Ascending aorta (tissue), 2 donors: Measurements from ENCODE around the gene NF1. TPM values are rescaled to one million over a fixed set of nuclear protein-coding genes. Genes with fewer than 3 reads are reported as not detected.

Experiments
- DNase-seq, 2 donors: peaks; one replicate each; pipeline ENCODE4 v3.0.0-alpha.2; 2019; ENCODE audit warnings: low spot score in 2 of 2
- H3K27ac ChIP-seq, 2 donors: fragments of 200-600 bp; sonication (generic); one replicate each; pipeline ENCODE4 v1.5.1; 2016 to 2017; ENCODE audit warnings: mild to moderate bottlenecking in 1 of 2
- H3K27me3 ChIP-seq: fragments of 200-600 bp; sonication (generic); one replicate; pipeline ENCODE4 v1.5.1; 2017
- H3K36me3 ChIP-seq, 2 donors: fragments of 200-600 bp; sonication (generic); one replicate each; pipeline ENCODE4 v1.5.1; 2016
- H3K4me1 ChIP-seq, 2 donors: fragments of 200-600 bp; sonication (generic); one replicate each; pipeline ENCODE4 v1.5.1; 2016 to 2017; ENCODE audit warnings: mild to moderate bottlenecking in 1 of 2
- H3K4me3 ChIP-seq, 2 donors: fragments of 200-600 bp; sonication (generic); one replicate each; pipeline ENCODE4 v1.5.1; 2016 to 2017; ENCODE audit warnings: mild to moderate bottlenecking in 1 of 2
- H3K9me3 ChIP-seq, 2 donors: fragments of 200-600 bp; sonication (generic); one replicate each; pipeline ENCODE4 v1.5.1; 2016
- CTCF ChIP-seq, 3 experiments: fragments of 200-600 bp in 2 of 3; fragments of 450-650 bp in 1 of 3; sonication (generic) in 2 of 3; IDR thresholded peaks; one replicate each; pipeline ENCODE4 v1.5.1; 2016 to 2019; ENCODE audit warnings: antibody characterized with exemption in 3 of 3, mild to moderate bottlenecking in 1 of 3, moderate library complexity in 1 of 3
- intact Hi-C: fragments of 100-400 bp; cut with DNase I; formaldehyde crosslinking; loops from one replicate; pipeline ENCODE4 v1.15.1; 2023
- total RNA-seq: library from RNA; depleted of rRNA; stranded (reverse); fragments of >200 nt; gene quantifications from one replicate; pipeline ENCODE4 v1.1.0, GENCODE V29; 2016

The NF1 gene
- total RNA-seq, 1 donor from 2014 or later: 25.0 TPM

- no peaks in the 10 kb centered on the region for H3K36me3 ChIP-seq
- no peak overlapping the region for H3K27ac ChIP-seq
- no peak for TF ChIP-seq CTCF (IDR thresholded peaks at IDR 0.05)
- no peaks in the 10 kb centered on the region for H3K27me3 ChIP-seq
- H3K9me3 ChIP-seq: no peaks in the 10 kb centered on the region
- H3K4me1 ChIP-seq: no peaks in the 10 kb centered on the region
- intact Hi-C loops: no loop called here
- DNase-seq: no peak
- H3K4me3 ChIP-seq: no peak overlapping the region
Observed at GRCh38 chr17:31412511-31412910, 317.7 kb downstream of the NF1 start.

GRCh38 chr17:31413081-31413799 is 318.5 kb downstream of the NF1 start:
- no peak overlapping the region for H3K4me3 ChIP-seq
- H3K36me3 ChIP-seq: no peaks in the 10 kb centered on the region
- no peak for TF ChIP-seq CTCF (IDR thresholded peaks at IDR 0.05)
- no peaks in the 10 kb centered on the region for H3K4me1 ChIP-seq
- H3K27ac ChIP-seq: no peak overlapping the region
- intact Hi-C loops: no loop called here
- H3K9me3 ChIP-seq: no peaks in the 10 kb centered on the region
- H3K27me3 ChIP-seq: no peaks in the 10 kb centered on the region
- no peak for DNase-seq

- DNase-seq: no peak
- H3K27ac ChIP-seq: no peak overlapping the region
- H3K27me3 ChIP-seq: no peaks in the 10 kb centered on the region
- no peaks in the 10 kb centered on the region for H3K9me3 ChIP-seq
- TF ChIP-seq CTCF (IDR thresholded peaks at IDR 0.05): no peak
- intact Hi-C loops: no loop called here
- H3K36me3 ChIP-seq: no peaks in the 10 kb centered on the region
- no peaks in the 10 kb centered on the region for H3K4me1 ChIP-seq
- no peak overlapping the region for H3K4me3 ChIP-seq
Observed at GRCh38 chr17:31413874-31414549, 319.2 kb downstream of the NF1 start.

GRCh38 chr17:31414550-31414918 is 319.8 kb downstream of the NF1 start:
- Histone ChIP-seq H3K27me3 (no peaks in the 10 kb centered on the region), H3K4me3 (no peak overlapping the region), H3K9me3 (no peaks in the 10 kb centered on the region), H3K4me1 (no peaks in the 10 kb centered on the region), H3K27ac (no peak overlapping the region), H3K36me3 (no peaks in the 10 kb centered on the region)
- intact Hi-C loops: no loop called here
- no peak for DNase-seq
- no peak for TF ChIP-seq CTCF (IDR thresholded peaks at IDR 0.05)

GRCh38 chr17:31415004-31415454 is 320.3 kb downstream of the NF1 start:
- intact Hi-C loops: no loop called here
- Histone ChIP-seq H3K4me3 (no peak overlapping the region), H3K27ac (no peak overlapping the region), H3K9me3 (no peaks in the 10 kb centered on the region), H3K36me3 (no peaks in the 10 kb centered on the region), H3K27me3 (no peaks in the 10 kb centered on the region), H3K4me1 (no peaks in the 10 kb centered on the region)
- DNase-seq: no peak
- no peak for TF ChIP-seq CTCF (IDR thresholded peaks at IDR 0.05)
